Keratinocyte (primary cell): Measurements from ENCODE around the gene SLC7A1.

Experiments used
- EZH2 ChIP-seq: IDR thresholded peaks from one replicate; pipeline ENCODE4 v1.6.1; 2012; ENCODE audit warnings: inconsistent platforms, mild to moderate bottlenecking, low read length, moderate library complexity
- TF ChIP-seq, protein P1 (sequence below), 3 experiments: IDR thresholded peaks in 1 of 3; conservative IDR thresholded peaks in 1 of 3; optimal IDR thresholded peaks in 1 of 3; 2 replicates in 2 of 3; 3 replicates in 1 of 3; pipeline versions ENCODE3 to v1.5.1; 2011; ENCODE audit warnings: low read length in 3 of 3, mild to moderate bottlenecking in 3 of 3, moderate library complexity in 2 of 3, control low read depth in 1 of 3, inconsistent platforms in 1 of 3; ENCODE audit not compliant: insufficient read depth in 2 of 3; ENCODE audit errors: extremely low read depth in 1 of 3

- TF ChIP-seq, protein P1, sequence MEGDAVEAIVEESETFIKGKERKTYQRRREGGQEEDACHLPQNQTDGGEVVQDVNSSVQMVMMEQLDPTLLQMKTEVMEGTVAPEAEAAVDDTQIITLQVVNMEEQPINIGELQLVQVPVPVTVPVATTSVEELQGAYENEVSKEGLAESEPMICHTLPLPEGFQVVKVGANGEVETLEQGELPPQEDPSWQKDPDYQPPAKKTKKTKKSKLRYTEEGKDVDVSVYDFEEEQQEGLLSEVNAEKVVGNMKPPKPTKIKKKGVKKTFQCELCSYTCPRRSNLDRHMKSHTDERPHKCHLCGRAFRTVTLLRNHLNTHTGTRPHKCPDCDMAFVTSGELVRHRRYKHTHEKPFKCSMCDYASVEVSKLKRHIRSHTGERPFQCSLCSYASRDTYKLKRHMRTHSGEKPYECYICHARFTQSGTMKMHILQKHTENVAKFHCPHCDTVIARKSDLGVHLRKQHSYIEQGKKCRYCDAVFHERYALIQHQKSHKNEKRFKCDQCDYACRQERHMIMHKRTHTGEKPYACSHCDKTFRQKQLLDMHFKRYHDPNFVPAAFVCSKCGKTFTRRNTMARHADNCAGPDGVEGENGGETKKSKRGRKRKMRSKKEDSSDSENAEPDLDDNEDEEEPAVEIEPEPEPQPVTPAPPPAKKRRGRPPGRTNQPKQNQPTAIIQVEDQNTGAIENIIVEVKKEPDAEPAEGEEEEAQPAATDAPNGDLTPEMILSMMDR (optimal IDR thresholded peaks at IDR 0.05 in 1 of 3, IDR thresholded peaks at IDR 0.05 in 1 of 3, conservative IDR thresholded peaks at IDR 0.05 in 1 of 3; ENCODE audit: extremely low read depth in 1 of 3, insufficient read depth in 2 of 3, low read length in 3 of 3) = no peak
- TF ChIP-seq EZH2 = no peak
Measured at GRCh38 chr13:29516880-29517279, 78.6 kb downstream of the SLC7A1 start.
